DND-41 (cell line): Measurements from ENCODE around the gene TWIST2.

Source experiments
- ATAC-seq: fragments of 200-7000 bp; cut with Tn5 transposase; 3 replicates; pipeline ENCODE4 v1.9.1; 2021; ENCODE audit warnings: low read depth; ENCODE audit not compliant: insufficient read depth
- DNase-seq: peaks from one replicate; pipeline ENCODE4 v3.0.0-alpha.2; 2020
- H2AFZ ChIP-seq: 2 replicates; pipeline ENCODE4 v1.6.0; 2012; ENCODE audit warnings: low read depth, low read length
- H3K27ac ChIP-seq: 2 replicates; pipeline ENCODE4 v1.5.1; 2012; ENCODE audit warnings: low read length, inconsistent platforms
- H3K27me3 ChIP-seq: fragments of 200-600 bp; sonication (generic); 2 replicates; pipeline ENCODE4 v1.6.0; 2012; ENCODE audit warnings: low read length, mild to moderate bottlenecking, inconsistent platforms; ENCODE audit not compliant: insufficient read depth, poor library complexity
- H3K36me3 ChIP-seq: 2 replicates; pipeline ENCODE4 v1.5.1; 2012; ENCODE audit warnings: low read length, inconsistent platforms; ENCODE audit not compliant: insufficient read depth
- H3K4me1 ChIP-seq: 2 replicates; pipeline ENCODE4 v1.5.1; 2012; ENCODE audit warnings: mild to moderate bottlenecking, low read length; ENCODE audit not compliant: insufficient read depth
- H3K4me2 ChIP-seq: 2 replicates; pipeline ENCODE4 v1.6.0; 2012; ENCODE audit warnings: mild to moderate bottlenecking, moderate library complexity, low read length, inconsistent platforms; ENCODE audit not compliant: insufficient read depth
- H3K4me3 ChIP-seq, 2 experiments: fragments of 200-600 bp in 1 of 2; shearing (Covaris generic) in 1 of 2; 2 replicates each; pipeline ENCODE4 v1.5.1; 2012 to 2016; ENCODE audit warnings: inconsistent platforms in 2 of 2, low read length in 2 of 2, mild to moderate bottlenecking in 2 of 2, low read depth in 1 of 2, moderate library complexity in 1 of 2
- H3K79me2 ChIP-seq: 2 replicates; pipeline ENCODE4 v1.6.0; 2012; ENCODE audit warnings: low read length, inconsistent platforms; ENCODE audit not compliant: insufficient read depth
- H3K9ac ChIP-seq: 2 replicates; pipeline ENCODE4 v1.6.0; 2012; ENCODE audit warnings: low read depth, mild to moderate bottlenecking, inconsistent platforms, low read length, moderate library complexity
- H3K9me3 ChIP-seq: 2 replicates; pipeline ENCODE4 v1.5.1; 2012; ENCODE audit warnings: low read length, moderate library complexity, mild to moderate bottlenecking, inconsistent platforms; ENCODE audit not compliant: insufficient read depth, severe bottlenecking
- H4K20me1 ChIP-seq: 2 replicates; pipeline ENCODE4 v1.6.0; 2012; ENCODE audit warnings: low read length; ENCODE audit not compliant: insufficient read depth
- EZH2 ChIP-seq: IDR thresholded peaks from 3 replicates; pipeline ENCODE4 v1.6.1; 2012; ENCODE audit warnings: borderline replicate concordance, low read depth, mild to moderate bottlenecking, moderate library complexity, low read length, inconsistent platforms; ENCODE audit not compliant: severe bottlenecking
- TF ChIP-seq, protein P1 (sequence below): IDR thresholded peaks from 2 replicates; pipeline ENCODE4 v1.5.1; 2012; ENCODE audit warnings: borderline replicate concordance, low read length, moderate library complexity, mild to moderate bottlenecking; ENCODE audit not compliant: poor library complexity, severe bottlenecking; ENCODE audit errors: extremely low read depth

Gene TWIST2

DNA sequence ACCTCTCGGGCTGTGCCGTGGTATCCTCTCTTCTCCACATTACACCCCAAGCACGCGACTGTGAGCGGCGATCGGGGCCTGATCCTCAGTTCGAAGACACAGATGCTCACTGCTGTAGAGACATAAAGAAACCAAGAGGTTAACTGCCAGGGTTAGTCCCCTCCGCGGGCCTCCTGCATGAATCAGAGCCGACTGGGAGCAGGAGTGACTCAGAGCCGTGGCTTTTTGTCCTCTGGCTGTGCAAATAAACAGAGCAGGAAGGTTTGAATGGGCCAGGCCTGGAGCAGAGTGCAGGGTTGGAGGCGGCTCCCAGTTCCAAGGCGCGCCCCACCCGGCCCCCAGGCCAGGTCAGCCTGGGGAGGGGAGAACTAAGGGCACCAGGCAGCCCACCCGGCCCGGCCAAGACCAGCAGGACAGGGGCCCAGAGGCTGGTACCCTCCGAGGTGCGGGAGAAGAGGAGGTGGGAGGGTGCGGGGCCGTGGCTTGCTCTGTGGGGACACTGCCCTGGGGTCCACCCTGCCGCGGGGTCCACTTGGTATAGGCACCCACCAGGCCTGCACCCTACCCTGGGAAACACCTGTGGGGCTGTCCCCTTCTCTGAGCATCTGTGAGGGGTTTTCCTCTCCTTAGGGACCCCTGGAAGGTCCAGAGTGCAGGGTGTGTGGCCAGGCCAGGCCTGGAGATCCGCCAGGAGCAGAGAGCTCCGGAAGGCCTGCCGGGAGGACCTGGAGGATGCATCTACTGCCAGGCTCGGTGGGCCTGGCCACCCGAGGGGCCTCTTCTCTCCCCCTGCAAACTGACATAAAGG lies 16.5 kb downstream of the TWIST2 start:
- H3K9me3 ChIP-seq, result no peaks in the 10 kb centered on the region
- H3K27me3 ChIP-seq, result no peaks in the 10 kb centered on the region
- H3K27ac ChIP-seq, result no peak overlapping the region
- H3K36me3 ChIP-seq, result no peaks in the 10 kb centered on the region
- H3K4me1 ChIP-seq, result no peaks in the 10 kb centered on the region
- no peak overlapping the region for H3K4me3 ChIP-seq
- H3K9ac ChIP-seq, result no peak overlapping the region
- H3K4me2 ChIP-seq, result no peak overlapping the region
- H2AFZ ChIP-seq, result no peak overlapping the region
- TF ChIP-seq, protein P1, sequence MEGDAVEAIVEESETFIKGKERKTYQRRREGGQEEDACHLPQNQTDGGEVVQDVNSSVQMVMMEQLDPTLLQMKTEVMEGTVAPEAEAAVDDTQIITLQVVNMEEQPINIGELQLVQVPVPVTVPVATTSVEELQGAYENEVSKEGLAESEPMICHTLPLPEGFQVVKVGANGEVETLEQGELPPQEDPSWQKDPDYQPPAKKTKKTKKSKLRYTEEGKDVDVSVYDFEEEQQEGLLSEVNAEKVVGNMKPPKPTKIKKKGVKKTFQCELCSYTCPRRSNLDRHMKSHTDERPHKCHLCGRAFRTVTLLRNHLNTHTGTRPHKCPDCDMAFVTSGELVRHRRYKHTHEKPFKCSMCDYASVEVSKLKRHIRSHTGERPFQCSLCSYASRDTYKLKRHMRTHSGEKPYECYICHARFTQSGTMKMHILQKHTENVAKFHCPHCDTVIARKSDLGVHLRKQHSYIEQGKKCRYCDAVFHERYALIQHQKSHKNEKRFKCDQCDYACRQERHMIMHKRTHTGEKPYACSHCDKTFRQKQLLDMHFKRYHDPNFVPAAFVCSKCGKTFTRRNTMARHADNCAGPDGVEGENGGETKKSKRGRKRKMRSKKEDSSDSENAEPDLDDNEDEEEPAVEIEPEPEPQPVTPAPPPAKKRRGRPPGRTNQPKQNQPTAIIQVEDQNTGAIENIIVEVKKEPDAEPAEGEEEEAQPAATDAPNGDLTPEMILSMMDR, result no peak
- TF ChIP-seq EZH2, result no peak
- DNase-seq, result no peak
- ATAC-seq, result no peak
- no peaks in the 10 kb centered on the region for H3K79me2 ChIP-seq
- peaks cover 6% of the 10 kb centered on the region; the same call in 1 of the 2 replicates for H4K20me1 ChIP-seq

DNA sequence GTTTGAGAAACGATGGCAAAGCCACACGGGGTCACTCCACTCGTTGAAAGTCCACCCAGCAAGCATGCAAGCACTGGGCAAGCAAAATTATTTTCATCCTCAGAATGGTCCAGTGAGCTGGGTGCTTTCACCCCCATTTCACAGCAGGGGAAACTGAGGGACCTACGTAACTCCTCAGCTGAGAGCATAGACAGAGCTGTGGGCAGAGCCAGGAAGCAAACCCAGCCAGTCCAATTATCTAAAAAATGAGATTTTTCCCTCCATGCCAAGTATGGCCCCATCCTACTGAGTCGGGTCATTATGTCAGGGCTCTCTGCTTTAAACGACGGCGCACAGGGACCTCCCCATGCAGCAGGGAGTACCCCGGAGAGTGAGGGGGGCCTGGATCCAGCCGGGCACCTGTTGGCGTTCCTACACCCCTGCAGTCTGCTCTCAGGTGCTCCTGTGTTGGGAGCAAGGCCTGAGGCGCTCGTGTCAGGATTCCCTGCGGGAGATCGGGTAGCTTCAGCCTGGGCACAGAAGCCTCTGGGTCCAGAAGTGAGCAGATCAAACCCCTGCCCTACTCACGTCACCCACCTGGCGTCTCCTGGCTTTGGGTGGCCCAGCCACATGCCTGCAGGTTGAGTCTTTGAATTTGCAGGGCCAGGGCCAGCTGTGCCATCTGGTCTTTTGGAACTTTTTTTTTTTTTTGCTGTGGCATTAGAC lies 17.3 kb downstream of the TWIST2 start:
- Histone ChIP-seq H3K4me2 (no peak overlapping the region), H3K27me3 (no peaks in the 10 kb centered on the region)
- ATAC-seq, result no peak

DNA sequence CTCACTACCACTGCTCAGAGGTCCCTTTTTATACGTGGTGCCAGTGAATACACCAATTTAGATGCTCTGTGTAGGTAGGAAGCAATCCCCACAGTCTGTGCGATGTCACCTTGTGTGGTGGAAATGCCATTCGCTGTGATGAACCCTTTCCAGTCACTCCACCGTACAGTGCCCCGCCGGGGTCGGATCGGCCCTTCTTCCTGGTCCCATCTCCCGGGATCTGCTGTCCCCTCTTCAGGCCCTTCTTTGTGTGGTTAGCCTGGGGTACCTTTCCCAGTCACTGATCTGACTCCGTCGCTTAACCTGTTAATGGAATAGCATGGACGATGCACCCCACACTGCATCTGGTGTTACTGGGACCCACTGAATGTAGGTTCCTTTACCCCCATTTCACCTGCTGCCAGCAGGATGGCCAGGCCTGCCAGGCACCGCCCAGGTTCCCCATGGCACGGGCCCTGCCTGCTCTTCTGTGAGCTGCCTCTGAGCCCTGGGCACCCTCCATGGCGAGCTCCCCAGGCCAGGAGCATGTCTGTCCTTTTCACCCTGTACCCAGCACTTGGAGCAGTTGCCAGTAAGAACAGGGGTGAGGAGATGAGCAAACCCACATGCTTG lies 18.0 kb downstream of the TWIST2 start:
- Histone ChIP-seq H3K36me3 (no peaks in the 10 kb centered on the region), H4K20me1 (peaks cover 6% of the 10 kb centered on the region; the same call in 1 of the 2 replicates), H3K4me2 (no peak overlapping the region), H2AFZ (no peak overlapping the region), H3K9ac (no peak overlapping the region), H3K27me3 (no peaks in the 10 kb centered on the region), H3K4me3 (no peak overlapping the region), H3K9me3 (no peaks in the 10 kb centered on the region), H3K79me2 (no peaks in the 10 kb centered on the region), H3K27ac (no peak overlapping the region), H3K4me1 (no peaks in the 10 kb centered on the region)
- no peak for ATAC-seq
- no peak for TF ChIP-seq EZH2
- TF ChIP-seq, protein P1, result no peak
- no peak for DNase-seq

More for the DNA sequence above, 17.3 kb downstream of the TWIST2 start:
- H3K4me3 ChIP-seq, result no peak overlapping the region
- H3K36me3 ChIP-seq, result no peaks in the 10 kb centered on the region
- no peaks in the 10 kb centered on the region for H3K4me1 ChIP-seq
- peaks cover 6% of the 10 kb centered on the region; the same call in 1 of the 2 replicates for H4K20me1 ChIP-seq
- no peak overlapping the region for H3K9ac ChIP-seq
- no peaks in the 10 kb centered on the region for H3K79me2 ChIP-seq
- TF ChIP-seq EZH2, result no peak
- TF ChIP-seq, protein P1, result no peak
- no peak overlapping the region for H2AFZ ChIP-seq
- DNase-seq, result no peak
- H3K9me3 ChIP-seq, result no peaks in the 10 kb centered on the region
- H3K27ac ChIP-seq, result no peak overlapping the region
